HG03558 (cell line): ENCODE results near the gene PPIL6.
A peak's percentile ranks its signal among the peaks of the same experiment; 100 is the strongest.

Experiments used
- ATAC-seq: cut with Tn5 transposase; IDR thresholded peaks from one replicate; pipeline ENCODE4 v1.9.1; 2021; ENCODE audit warnings: moderate number of reproducible peaks; ENCODE audit not compliant: unreplicated experiment; ENCODE audit errors: extremely low read depth

Gene PPIL6

DNA sequence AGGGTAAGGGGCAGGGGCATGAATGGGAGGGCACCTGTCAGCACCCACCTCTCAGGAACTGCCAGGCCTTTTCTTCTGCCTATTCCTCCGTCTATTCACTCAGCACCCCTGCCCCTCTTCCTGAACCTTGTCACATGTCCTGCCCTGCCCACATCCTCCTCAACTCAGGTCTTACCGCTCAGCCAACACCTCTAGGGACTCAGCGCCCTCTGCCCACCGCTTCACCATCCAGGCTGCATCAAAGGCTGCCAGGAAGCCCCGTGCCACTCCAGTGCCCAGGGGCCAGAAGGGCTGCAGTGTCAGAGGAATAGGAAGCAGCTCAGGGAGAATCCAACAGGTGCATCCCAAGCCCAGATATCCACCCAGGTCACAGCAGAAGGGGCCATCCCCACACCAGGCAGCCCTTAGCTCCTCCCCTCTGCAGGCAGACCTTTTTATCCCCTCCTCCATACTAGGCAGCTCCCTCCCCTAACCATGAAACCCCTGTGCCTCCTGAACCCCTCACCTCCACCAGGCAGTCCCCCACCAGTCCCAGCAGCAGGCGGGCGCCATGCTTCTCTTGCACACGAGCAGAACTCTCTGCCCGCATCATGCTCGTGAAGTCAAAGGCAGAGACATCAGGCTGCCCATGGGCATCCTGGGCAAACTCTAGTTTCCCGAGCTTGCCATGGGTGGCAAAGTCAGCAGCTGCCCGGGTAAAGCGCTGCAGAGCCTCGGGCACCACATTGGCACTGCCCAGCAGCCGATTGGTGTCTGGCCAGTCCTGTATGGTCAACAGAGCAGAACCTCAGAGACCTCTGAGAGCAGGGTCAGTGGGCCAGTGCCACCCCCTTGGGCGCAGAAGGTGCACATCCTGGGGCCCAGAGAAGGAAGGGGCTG lies 9.6 kb upstream of the PPIL6 start:
- ATAC-seq = no peak

DNA sequence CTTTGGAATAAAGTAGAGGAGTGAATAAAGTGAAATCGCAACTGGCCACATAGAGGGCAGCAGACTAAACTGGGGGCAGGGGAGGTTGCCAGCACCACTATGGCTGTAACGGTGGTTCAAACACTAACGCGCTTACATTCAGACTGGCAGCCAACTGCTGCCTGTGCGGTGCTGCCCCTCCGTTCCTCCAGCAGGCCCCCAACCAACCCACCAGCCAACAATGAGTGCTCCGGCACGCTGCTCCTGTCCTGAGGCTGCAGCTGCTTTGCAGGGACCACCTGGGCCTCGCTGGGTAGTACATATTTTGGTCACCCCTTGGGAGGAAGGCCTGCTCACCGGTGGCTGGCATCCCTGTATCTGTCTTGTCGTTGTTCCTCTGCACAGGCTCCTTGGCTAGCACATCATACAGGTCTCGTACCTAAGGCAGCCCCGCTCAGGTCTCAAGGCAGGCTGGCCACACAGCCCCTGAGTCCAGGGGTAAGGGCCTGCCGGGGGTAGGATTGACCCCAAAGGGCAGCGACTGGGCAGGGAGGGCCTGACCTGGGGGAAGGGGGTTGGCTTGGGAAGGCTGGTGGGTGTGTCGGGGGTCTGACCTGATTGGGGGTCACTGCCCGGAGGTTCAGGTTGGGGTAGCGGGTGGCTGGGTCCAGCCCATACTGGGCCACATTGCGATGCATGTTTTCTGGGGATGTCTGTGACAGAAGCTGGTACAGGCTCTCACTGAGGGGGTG lies 8.8 kb upstream of the PPIL6 start:
- ATAC-seq = no peak

DNA sequence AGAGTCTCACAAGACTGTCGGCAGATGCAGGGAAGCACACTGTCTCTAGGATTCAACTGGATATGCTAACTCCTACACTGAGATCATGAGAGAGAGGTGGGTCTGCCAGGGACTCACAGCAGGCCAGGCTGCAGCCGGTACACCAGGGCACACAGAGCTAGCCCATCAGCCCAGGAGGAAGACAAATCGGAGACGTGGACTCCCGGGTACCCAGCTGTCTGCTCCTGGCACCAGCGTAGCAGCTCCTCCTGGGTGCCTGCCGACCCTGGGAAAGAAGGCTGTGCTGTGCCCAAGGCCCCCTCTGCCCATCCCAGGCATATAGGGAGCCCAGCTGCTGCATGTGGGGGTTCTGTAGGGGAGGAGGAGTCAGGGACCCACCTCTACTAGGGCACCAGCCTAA lies 8.2 kb upstream of the PPIL6 start:
- ATAC-seq = no peak

DNA sequence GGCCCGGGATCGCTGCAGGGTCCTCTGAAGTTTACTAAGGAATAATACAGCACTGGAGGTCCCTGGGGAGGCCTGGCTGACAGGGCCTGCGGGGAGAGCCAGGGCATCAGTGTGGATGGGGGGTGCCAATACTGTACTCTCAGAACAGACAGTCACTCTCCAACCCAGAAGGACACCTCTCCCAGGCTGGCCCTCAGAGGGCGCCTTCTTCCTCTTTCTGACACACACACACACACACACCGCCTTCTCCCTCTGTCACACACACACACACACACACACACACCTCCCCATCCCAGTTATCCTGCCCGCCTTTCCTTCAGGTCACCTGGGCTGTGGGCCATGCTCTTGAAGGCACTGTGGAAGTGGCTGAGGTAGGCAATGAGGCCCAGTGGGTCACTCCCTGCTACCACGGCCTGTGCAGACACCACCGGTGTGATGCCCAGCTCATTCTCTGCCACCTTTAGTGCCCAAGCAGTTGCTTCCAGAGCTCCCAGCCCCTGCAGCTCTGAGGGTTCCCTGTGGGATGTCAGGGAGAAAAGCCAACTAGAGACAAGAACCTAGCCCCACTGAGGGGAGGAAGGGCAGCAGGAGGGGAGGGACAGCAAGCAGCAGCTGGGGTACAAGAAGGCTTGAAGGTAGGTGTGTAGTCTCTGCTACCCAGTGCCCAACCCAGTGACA lies 7.6 kb upstream of the PPIL6 start:
- no peak for ATAC-seq

DNA sequence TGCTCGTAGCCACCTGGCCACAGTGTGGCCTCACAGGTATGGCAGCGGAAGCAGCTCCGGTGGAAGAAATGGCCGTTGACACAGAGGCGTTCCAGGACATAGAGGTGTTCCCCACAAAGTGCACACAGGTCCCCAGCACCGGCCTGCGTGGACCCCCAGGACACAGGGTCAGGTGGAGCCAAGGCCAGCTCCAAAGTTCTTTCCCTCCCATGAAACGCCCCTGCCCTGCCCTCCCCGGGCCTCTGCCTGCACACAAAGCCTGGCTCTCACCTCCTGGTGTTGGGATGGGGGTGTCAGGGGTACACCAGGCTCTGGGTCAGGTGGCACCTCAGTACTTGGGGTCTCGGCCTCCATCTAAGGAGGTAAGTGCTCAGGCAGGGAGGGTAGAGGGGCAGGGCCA lies 6.7 kb upstream of the PPIL6 start:
- ATAC-seq = no peak

DNA sequence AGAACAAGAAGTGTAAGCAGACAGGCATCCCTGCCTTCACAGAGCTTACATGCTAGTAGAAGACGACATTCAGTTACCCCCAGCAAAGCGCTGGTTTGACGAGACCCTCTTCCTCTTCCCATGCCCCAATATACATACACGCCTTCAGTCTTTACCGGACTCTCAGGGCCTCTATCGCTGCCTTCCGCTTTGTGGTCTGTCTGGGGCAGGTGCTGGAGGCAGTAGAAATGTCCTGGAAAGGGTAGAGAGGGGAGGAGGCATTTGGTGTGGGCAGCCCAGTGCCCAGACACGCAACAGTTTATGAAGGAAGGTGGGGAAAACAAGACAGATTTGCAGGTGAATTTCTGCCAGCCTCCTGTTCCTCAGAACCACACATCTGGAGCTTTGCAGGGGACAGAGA lies 6.1 kb upstream of the PPIL6 start:
- no peak for ATAC-seq

DNA sequence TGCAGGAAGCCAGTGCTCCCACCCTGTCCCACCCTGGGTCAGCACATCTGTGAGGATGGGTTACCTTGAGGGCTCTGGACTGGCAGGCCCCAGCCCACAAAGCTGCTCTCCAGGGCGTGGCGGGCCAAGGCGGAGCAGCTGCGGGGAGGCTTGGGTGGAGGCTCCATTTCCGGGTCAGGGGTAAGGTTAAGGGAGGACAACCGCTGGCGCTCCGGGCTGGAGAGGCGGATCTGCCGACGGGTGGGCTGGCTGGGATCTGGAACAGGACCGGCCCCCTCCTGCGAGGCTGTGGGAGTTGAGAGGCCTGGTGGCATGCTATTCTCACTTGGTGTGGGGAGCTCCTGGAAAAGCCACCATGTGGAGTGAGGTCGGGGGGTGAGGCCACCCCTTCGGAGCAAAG lies 5.6 kb upstream of the PPIL6 start:
- no peak for ATAC-seq

DNA sequence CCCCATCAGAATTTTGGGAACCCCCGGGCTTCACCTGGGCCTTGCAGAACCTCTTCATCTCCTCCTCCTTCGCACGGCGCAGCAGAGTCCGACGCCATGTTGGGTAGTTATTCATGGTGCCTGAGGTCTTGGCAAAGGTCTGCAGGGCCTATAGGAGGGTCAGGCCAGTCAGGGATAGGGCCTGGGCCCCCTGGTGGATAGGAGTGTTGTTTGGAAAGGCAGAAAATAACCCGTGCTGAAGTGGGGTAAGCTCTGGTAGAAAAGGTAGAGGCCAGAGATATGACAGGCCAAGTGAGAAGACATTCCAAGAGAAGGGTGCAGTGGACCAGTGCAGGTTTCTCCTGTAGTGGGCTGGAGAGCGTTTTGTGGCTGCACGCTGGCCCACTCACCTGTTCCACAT lies 5.0 kb upstream of the PPIL6 start:
- no peak for ATAC-seq

DNA sequence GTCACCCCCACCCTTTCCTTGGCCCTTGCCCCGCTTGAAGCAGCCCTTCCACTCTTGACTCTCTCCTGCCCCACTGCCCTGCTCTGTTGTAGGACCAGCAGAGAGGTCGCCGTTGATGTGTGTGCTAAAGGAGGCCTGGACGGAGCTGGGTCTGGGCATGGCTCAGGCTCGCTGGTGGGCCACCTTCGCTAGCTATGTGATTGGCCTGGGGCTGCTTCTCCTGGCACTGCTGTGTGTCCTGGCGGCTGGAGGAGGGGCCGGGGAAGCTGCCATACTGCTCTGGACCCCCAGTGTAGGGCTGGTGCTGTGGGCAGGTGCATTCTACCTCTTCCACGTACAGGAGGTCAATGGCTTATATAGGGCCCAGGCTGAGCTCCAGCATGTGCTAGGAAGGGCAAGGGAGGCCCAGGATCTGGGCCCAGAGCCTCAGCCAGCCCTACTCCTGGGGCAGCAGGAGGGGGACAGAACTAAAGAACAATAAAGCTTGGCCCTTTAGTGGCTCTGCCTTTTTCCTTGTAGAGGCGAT lies 3.1 kb upstream of the PPIL6 start:
- no peak for ATAC-seq

DNA sequence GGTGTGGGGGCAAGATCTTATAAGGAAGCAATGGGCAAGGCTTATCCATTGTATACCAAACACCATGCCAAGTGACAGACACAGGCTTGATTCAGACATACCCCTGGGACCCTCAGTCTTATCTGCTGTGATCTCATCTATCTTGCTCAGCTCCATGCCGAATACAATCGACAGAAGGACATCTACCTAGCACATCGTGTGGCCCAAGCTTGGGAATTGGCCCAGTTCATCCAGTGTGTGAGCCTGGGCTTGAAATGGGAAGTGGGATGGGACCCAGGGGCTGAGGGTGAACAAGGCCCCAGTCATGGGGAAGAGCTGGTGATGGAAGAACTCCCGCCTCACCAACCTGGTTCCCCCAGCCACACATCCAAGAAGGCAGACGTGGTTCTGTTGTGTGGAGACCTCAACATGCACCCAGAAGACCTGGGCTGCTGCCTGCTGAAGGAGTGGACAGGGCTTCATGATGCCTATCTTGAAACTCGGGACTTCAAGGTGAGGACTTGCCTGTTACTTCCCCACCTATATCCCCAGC lies 2.0 kb upstream of the PPIL6 start:
- ATAC-seq = no peak

DNA sequence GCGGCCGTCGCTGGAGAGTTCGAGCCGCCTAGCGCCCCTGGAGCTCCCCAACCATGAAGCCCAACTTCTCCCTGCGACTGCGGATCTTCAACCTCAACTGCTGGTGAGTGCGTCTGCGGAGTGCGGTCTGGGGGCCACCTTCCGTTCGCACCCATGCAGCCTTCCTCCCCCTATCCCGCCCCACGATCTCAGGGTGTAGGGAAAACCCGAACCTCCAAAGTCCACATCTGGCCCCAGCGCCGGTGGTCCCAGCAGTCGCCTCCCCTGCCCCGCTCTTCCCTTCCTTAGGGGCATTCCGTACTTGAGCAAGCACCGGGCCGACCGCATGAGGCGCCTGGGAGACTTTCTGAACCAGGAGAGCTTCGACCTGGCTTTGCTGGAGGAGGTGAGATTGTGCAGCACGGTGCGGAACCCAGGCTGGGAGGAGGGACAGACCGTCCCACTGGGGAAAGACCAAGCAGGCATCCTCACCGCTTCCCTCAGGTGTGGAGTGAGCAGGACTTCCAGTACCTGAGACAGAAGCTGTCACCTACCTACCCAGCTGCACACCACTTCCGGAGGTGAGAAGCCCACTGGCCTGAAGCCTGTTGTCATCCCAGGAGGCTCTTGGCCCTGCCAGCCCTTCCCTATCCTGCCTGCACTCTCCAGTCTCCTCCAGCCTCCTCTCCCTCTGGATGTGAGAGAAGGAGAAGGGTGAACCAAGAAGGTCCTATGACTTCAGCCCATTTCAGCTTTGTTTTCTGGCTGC lies 815 bp upstream of the PPIL6 start:
- ATAC-seq = peak; percentile 19

DNA sequence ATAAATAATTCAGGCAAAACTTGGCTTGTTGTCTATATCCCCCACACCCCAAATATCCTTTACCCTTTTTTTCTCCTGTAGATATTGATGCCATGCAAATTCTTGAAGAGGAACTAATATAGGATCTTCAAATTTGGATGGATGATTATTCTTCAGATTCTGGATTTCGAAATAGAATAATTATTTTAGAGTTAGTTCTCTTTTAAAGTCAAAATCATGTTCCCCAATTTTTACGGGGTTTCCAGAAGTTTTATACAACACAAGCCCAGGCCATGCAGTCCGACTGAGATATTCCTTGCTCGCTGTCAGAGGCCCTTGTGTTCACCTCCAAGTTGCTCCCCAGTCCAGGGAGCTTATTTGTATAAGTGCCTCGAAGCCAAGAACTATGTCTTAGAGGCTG lies 4.4 kb downstream of the PPIL6 start:
- ATAC-seq = no peak

DNA sequence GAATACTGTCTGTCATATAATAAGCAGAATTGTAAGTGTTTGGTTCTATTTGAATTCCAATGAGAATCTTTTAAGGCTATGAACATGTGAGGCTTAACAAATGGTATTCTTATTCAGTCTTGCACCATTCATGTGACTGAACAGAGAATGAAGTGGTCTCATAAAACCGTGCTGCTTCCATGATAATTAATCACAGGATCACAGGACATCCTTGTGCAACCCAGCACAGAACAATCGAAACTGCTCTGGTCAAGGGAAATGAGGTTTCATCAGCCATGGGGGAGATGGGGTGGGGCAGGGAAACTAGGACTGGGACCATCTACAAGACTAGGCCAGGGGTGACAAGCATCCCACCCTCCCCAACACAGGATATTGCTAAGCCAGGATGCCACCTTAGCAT lies 6.0 kb downstream of the PPIL6 start:
- ATAC-seq = no peak

DNA sequence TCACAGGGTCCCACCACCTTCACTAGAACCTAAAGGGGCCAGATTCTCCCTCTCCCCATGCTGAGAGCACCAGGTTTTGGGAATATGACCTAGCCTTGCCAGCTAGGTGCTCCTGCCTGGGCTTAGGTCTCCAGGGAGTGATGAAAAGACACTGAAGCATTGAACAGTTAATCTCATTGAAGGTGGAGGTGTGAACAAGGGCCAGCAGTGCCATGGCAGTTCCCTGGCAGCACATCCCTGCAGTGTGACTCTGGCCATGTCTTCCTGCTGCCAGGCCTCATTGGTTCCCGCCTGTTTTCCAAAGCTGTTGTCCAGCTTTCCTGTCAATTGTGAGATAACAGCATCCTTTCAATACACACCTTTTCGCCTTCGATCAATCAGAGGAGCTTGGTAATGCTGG lies 10.9 kb downstream of the PPIL6 start:
- ATAC-seq = no peak

DNA sequence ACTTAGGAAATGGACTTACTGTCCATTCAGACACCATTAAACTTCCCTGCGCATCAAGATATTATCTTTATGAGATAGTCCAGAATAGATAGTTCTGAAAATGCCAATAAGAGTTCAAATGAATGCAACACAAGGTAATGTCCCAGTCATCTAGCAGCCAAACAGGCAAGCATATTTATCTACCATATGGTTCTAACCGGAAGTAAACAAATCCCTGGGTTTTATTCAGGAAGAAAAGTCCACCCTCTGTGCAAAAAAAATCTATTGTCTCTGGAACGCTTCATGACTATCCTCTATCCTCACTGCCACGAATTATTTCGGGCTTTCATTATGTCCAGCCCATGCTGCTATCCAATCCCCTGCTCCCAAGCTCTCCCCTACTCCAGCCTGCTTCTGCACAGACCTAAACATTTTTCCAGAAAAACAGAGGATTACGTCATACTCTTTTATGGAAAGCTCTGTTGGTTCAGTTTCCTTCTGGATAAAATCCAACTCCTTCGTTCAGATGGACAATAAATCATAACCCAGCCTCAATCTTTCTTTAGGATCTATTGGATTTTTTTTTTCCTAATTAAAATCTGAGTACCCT lies 11.4 kb downstream of the PPIL6 start:
- no peak for ATAC-seq

DNA sequence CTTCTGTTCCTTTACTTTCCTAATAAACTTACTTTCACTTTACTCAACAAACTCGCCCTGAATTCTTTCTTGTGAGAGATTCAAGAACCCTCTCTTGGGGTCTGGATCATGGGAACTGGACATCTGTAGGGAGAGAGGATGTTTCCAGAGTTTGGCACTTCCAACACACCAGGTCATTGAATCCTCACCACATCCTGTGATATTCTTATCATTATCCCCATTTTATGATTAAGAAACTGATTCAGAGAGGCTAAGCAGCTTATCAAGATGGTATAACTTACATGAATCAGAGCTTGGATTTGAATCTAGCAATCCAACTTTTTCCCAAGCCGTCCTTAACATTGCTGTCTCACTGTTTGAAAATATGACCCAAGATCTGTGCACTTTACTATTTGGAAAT lies 15.5 kb downstream of the PPIL6 start:
- no peak for ATAC-seq

DNA sequence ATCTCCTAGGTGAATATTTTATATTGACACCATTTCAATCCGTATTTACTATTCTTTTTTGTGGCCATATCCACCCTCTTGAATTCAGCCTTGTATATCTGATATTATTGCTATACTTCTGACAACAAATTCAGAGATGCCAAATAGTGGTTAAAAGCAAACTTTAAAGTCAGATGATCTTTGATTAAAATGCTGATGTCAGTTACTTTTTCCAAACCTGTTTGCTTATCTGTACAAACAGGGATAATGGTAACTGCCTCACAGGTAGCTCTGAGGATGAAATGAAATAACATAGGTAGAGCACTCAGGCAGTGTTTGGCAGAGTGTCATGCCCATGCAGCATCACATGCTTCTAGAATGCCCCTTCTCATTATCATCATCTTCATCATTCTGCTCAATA lies 19.2 kb downstream of the PPIL6 start:
- ATAC-seq = no peak

DNA sequence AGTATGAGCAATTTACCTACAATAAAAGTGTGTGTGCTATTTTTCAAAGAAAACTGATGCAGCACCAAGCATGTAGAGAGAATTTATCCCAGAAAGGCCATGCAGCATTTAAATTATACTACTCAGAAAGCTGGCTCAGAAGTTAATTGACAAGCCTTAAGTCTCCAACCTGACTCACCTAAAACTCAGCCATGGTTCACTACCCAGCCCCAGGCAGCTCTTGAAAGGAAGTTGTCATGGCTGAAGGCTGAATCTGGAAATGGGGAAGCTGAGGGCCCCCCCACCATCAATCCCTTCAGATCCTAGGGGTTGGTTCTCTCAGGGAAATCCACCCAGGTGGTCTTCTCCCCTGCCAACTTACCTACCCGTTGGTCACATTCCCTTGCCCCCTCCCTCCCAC lies 19.7 kb downstream of the PPIL6 start:
- ATAC-seq = no peak

DNA sequence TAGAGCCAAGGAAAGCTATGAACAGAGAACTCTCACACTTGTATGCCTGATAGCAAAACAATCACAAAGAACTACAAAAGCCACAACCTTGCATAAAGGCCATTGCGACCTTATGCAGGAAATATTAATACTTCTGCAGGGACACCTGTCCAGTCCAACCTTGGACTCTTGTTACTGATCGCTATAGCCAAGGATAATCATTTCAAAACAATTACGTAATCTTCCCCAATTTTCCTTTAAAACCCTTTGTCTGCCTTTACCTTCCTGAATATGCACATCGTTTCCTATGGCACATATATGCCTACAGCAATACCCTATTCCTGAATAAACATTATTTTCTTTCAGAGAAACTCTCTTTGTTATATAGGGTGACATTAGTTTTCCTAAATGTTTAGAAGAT lies 22.8 kb downstream of the PPIL6 start:
- no peak for ATAC-seq

DNA sequence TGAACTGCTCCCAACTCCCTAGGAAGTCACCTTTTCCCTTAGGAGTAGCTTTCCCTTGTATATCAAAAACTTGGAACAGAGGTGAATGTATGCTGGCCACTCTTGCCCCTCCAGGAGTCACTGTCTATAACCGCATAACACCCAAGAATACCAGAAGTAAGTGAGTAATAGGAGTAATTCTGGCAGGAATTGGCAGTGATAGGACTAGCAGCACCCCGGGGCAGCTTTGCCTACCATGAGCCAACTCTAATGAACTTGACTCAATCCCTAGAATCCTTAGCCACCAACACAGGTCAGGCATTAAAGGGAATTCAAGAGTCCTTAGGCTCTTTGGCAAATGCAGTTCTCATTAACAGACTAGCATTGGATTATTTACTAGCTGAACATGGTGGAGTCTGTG lies 29.4 kb downstream of the PPIL6 start:
- ATAC-seq = no peak
